ENCODE results near the gene IL2RG.

Gene IL2RG

GRCh38 chrX:71111141-71111843, at the start of gene IL2RG:
Gene IL2RG (minus strand): TSS chrX:71111577. CDS start chrX:71111539, 38 bp downstream.
- DNase-seq, result no peak

- DNase-seq, result no peak
Observed at GRCh38 chrX:71160475-71160874, 49.1 kb upstream of the IL2RG start.

GRCh38 chrX:71159335-71159734, 48.0 kb upstream of the IL2RG start:
- no peak for DNase-seq

- no peak for DNase-seq
Observed at GRCh38 chrX:71158603-71159002, 47.2 kb upstream of the IL2RG start.

- no peak for DNase-seq
Observed at GRCh38 chrX:71154641-71155040, 43.3 kb upstream of the IL2RG start.

GRCh38 chrX:71154196-71154595, 42.8 kb upstream of the IL2RG start:
- no peak for DNase-seq

GRCh38 chrX:71151366-71151765, 40.0 kb upstream of the IL2RG start:
- no peak for DNase-seq

GRCh38 chrX:71148278-71148663, 36.9 kb upstream of the IL2RG start:
- DNase-seq, result no peak

- no peak for DNase-seq
Observed at GRCh38 chrX:71147496-71148277, 36.3 kb upstream of the IL2RG start.

- DNase-seq, result no peak
Observed at GRCh38 chrX:71144651-71145050, 33.3 kb upstream of the IL2RG start, which contains the start of gene NLGN3. Gene NLGN3 (plus strand): TSS chrX:71144841. CDS start chrX:71147750, 2,909 bp downstream.

GRCh38 chrX:71143508-71143907, 32.1 kb upstream of the IL2RG start:
- no peak for DNase-seq

GRCh38 chrX:71140440-71140839, 29.1 kb upstream of the IL2RG start:
- DNase-seq, result no peak

- no peak for DNase-seq
Observed at GRCh38 chrX:71131510-71131909, 20.1 kb upstream of the IL2RG start.

- DNase-seq, result no peak
Observed at GRCh38 chrX:71128915-71129765, 17.8 kb upstream of the IL2RG start.

- DNase-seq, result no peak
Observed at GRCh38 chrX:71128166-71128833, 16.9 kb upstream of the IL2RG start.

- DNase-seq, result no peak
Observed at GRCh38 chrX:71118985-71119535, 7.7 kb upstream of the IL2RG start.

- DNase-seq, result peak; percentile 48
Observed at GRCh38 chrX:71118032-71118984, 6.9 kb upstream of the IL2RG start, which contains the start of gene MED12. Gene MED12 (plus strand): TSS chrX:71118596. CDS start chrX:71118755, 159 bp downstream.

GRCh38 chrX:71117358-71117757, 6.0 kb upstream of the IL2RG start:
- DNase-seq, result no peak

- DNase-seq, result no peak
Observed at GRCh38 chrX:71111921-71112431, 599 bp upstream of the IL2RG start.

GRCh38 chrX:71109051-71109450, 2.3 kb downstream of the IL2RG start:
- no peak for DNase-seq
